Activated B cell treated with CpG ODN at 0.5 μM for 24 hours (primary cell): ENCODE measurements around the gene CAMKK1. TPM values are rescaled to one million over a fixed set of nuclear protein-coding genes. Genes with fewer than 3 reads are reported as not detected.
A peak's percentile ranks its signal among the peaks of the same experiment; 100 is the strongest.

Source experiments
- ATAC-seq: fragments of 200-7000 bp; cut with Tn5 transposase; one replicate; pipeline ENCODE4 v1.10.0; 2021; ENCODE audit warnings: low read depth, mild to moderate bottlenecking, moderate library complexity
- CTCF ChIA-PET: fragments of 350-600 bp; sonication (Branson Sonifier 250); formaldehyde crosslinking; loops from one replicate; lab custom pipeline; 2021; ENCODE audit warnings: antibody characterized with exemption; lab: Charles Lee
- POLR2A ChIA-PET: fragments of 350-600 bp; sonication (Branson Sonifier 250); formaldehyde crosslinking; loops from one replicate; lab custom pipeline; 2021; ENCODE audit warnings: antibody characterized with exemption; lab: Charles Lee
- DNase-seq: peaks from one replicate; pipeline ENCODE4 v3.0.0; 2022
- H3K27ac Mint-ChIP-seq: one replicate; pipeline ENCODE4 v1.8.0; 2020; ENCODE audit warnings: mixed read lengths
- H3K27me3 Mint-ChIP-seq: one replicate; pipeline ENCODE4 v1.8.0; 2021; ENCODE audit warnings: mixed read lengths
- H3K36me3 Mint-ChIP-seq: one replicate; pipeline ENCODE4 v1.8.0; 2021; ENCODE audit warnings: low read depth, mixed read lengths
- H3K4me1 Mint-ChIP-seq: one replicate; pipeline ENCODE4 v1.8.0; 2021; ENCODE audit warnings: mixed read lengths
- H3K4me3 Mint-ChIP-seq: one replicate; pipeline ENCODE4 v1.8.0; 2020; ENCODE audit warnings: mild to moderate bottlenecking, mixed read lengths
- H3K9me3 Mint-ChIP-seq: one replicate; pipeline ENCODE4 v1.8.0; 2020; ENCODE audit warnings: mixed read lengths
- intact Hi-C: fragments of 100-400 bp; cut with micrococcal nuclease; formaldehyde crosslinking; loops from one replicate; pipeline ENCODE4 v1.15.1; 2024
- total RNA-seq: library from RNA; stranded (reverse); gene quantifications from 2 replicates; pipeline ENCODE4 v1.2.3, GENCODE V29; 2022
- TF ChIP-seq, protein P1 (sequence below): fragments of 200-600 bp; IDR thresholded peaks from one replicate; pipeline ENCODE4 v1.8.0; 2022; ENCODE audit warnings: antibody characterized with exemption, mild to moderate bottlenecking

The CAMKK1 gene
- total RNA-seq, 1 donor from 2014 or later: 6.1 TPM

DNA sequence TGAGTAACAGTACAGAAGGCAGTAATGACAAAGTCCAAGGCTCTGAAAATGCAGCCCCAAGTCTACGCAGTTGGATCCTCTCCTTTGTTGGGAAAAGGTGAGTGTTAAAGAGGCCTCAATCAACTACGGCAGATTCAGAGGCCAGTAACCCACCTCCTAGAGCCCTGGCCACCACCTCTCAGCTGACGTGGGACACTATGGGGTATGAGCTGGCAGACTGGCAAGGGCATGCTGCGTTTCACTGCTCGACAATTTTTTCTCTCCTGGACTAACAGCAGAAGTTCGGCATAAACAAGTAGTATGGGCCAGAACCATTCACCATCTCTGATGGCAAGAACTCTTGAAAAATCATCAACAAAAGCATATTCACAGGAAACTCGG lies 64.0 kb downstream of the CAMKK1 start:
- Mint-ChIP-seq H3K4me3 (no peak overlapping the region), H3K27ac (no peak overlapping the region), H3K9me3 (no peaks in the 10 kb centered on the region), H3K27me3 (no peaks in the 10 kb centered on the region), H3K36me3 (peaks cover 67% of the 10 kb centered on the region), H3K4me1 (peaks cover 1% of the 10 kb centered on the region)
- CTCF ChIA-PET: interaction anchor here (1.0 to 5.3 kb wide), 7 partner anchors 11 to 147 kb away, joined by 3 to 245 read pairs (median 13); partner anchors contain the start of gene NCBP3
- ATAC-seq (no peak), DNase-seq (no peak)
- TF ChIP-seq, protein P1, sequence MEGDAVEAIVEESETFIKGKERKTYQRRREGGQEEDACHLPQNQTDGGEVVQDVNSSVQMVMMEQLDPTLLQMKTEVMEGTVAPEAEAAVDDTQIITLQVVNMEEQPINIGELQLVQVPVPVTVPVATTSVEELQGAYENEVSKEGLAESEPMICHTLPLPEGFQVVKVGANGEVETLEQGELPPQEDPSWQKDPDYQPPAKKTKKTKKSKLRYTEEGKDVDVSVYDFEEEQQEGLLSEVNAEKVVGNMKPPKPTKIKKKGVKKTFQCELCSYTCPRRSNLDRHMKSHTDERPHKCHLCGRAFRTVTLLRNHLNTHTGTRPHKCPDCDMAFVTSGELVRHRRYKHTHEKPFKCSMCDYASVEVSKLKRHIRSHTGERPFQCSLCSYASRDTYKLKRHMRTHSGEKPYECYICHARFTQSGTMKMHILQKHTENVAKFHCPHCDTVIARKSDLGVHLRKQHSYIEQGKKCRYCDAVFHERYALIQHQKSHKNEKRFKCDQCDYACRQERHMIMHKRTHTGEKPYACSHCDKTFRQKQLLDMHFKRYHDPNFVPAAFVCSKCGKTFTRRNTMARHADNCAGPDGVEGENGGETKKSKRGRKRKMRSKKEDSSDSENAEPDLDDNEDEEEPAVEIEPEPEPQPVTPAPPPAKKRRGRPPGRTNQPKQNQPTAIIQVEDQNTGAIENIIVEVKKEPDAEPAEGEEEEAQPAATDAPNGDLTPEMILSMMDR: no peak
- intact Hi-C loops: loop anchor here (5.0 kb wide), 2 partner anchors 292 to 782 kb away; no protein-coding TSS in a partner anchor
- POLR2A ChIA-PET: interaction anchor here (5.1 kb wide), 1 partner anchor 91 kb away, joined by 33 read pairs; no protein-coding TSS in a partner anchor

GRCh38 chr17:3828151-3828851 lies 64.6 kb downstream of the CAMKK1 start:
- peaks cover 65% of the 10 kb centered on the region for H3K36me3 Mint-ChIP-seq
- H3K9me3 Mint-ChIP-seq: no peaks in the 10 kb centered on the region
- intact Hi-C loops: loop anchor here (5.0 kb wide), 2 partner anchors 291 to 781 kb away; no protein-coding TSS in a partner anchor
- ATAC-seq: no peak
- ChIA-PET POLR2A (interaction anchor here (0.6 to 5.1 kb wide), 2 partner anchors 90 to 134 kb away, joined by 4 to 33 read pairs; no protein-coding TSS in a partner anchor), CTCF (interaction anchor here (1.0 to 5.3 kb wide), 16 partner anchors 10 to 780 kb away, joined by 3 to 245 read pairs (median 6); partner anchors contain the start of gene NCBP3)
- no peak overlapping the region for H3K4me3 Mint-ChIP-seq
- no peak for DNase-seq
- H3K4me1 Mint-ChIP-seq: peaks cover 1% of the 10 kb centered on the region
- no peaks in the 10 kb centered on the region for H3K27me3 Mint-ChIP-seq
- TF ChIP-seq, protein P1: no peak
- H3K27ac Mint-ChIP-seq: no peak overlapping the region

DNA sequence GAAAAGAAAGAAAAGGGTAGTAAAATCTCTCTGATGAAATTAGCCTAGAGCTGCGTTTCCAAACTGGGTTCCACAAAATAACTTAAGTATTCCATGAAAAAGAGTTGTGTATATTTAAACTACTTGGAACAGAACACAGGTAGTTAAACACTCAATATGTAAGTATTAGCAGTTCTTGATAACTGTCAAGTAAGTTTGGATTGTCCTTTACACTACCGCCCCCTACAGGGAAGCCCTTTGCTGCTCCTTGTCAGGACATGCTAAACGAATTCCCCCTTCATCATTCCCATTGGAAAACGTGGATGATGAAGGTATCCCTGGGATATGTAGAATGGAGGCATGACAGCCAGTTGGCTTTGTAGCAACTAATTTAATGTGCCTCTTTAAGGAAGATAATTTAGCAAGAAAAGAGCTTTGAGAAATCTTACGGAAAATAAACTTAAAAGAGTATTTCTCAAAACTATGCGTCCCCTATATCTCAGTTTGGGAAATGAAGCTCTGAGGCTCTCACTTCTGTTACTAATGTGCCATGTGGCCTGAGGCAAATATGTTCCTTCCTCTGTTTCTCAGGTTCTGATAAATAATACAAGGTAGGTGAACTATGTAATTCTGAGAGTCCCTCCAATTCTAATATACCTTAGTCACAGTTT lies 65.6 kb downstream of the CAMKK1 start:
- no peak overlapping the region for H3K27ac Mint-ChIP-seq
- ChIA-PET CTCF (interaction anchor here (0.6 to 5.3 kb wide), 25 partner anchors 10 to 779 kb away, joined by 3 to 245 read pairs (median 5); partner anchors contain the start of genes ITGAE and NCBP3), POLR2A (interaction anchor here (0.5 to 5.1 kb wide), 4 partner anchors 28 to 225 kb away, joined by 3 to 33 read pairs (median 4); no protein-coding TSS in a partner anchor)
- H3K36me3 Mint-ChIP-seq: peaks cover 70% of the 10 kb centered on the region
- H3K4me3 Mint-ChIP-seq: no peak overlapping the region
- no peaks in the 10 kb centered on the region for H3K27me3 Mint-ChIP-seq
- intact Hi-C loops: loop anchor here (1.0 to 5.0 kb wide), 5 partner anchors 62 to 780 kb away; no protein-coding TSS in a partner anchor
- H3K9me3 Mint-ChIP-seq: no peaks in the 10 kb centered on the region
- H3K4me1 Mint-ChIP-seq: peaks cover 1% of the 10 kb centered on the region
- TF ChIP-seq, protein P1: no peak
- DNase-seq (no peak), ATAC-seq (peak; percentile 68)

DNA sequence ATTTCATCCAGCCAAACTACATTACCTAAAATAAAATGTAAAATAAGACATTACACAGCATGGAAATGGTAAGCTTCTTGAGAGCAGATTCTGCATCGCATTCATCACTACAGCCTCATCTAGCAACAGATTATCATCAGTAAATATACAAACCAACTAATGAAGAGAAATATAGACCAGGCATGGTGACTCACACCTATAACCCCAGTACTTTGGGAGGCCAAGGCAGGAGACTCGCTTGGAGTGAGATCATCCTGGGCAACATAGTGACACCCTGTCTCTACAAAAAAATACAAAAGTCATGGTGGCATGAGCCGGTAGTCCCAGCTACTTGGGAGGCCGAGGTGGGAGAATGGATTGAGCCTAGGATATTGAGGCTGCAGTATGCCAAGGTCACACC lies 66.7 kb downstream of the CAMKK1 start:
- intact Hi-C loops: loop anchor here (5.0 kb wide), 2 partner anchors 289 to 779 kb away; no protein-coding TSS in a partner anchor
- ATAC-seq (no peak), DNase-seq (no peak)
- ChIA-PET POLR2A (interaction anchor here (0.6 to 5.1 kb wide), 4 partner anchors 8 to 132 kb away, joined by 4 to 33 read pairs (median 4); no protein-coding TSS in a partner anchor), CTCF (interaction anchor here (0.7 to 5.3 kb wide), 13 partner anchors 9 to 337 kb away, joined by 3 to 245 read pairs (median 5); no protein-coding TSS in a partner anchor)
- no peaks in the 10 kb centered on the region for H3K9me3 Mint-ChIP-seq
- H3K4me1 Mint-ChIP-seq: peaks cover 1% of the 10 kb centered on the region
- no peak overlapping the region for H3K27ac Mint-ChIP-seq
- TF ChIP-seq, protein P1: no peak
- no peaks in the 10 kb centered on the region for H3K27me3 Mint-ChIP-seq
- H3K4me3 Mint-ChIP-seq: no peak overlapping the region
- H3K36me3 Mint-ChIP-seq: peaks cover 79% of the 10 kb centered on the region
